ENCODE measurements around the gene HLF.

HLF gene

DNA sequence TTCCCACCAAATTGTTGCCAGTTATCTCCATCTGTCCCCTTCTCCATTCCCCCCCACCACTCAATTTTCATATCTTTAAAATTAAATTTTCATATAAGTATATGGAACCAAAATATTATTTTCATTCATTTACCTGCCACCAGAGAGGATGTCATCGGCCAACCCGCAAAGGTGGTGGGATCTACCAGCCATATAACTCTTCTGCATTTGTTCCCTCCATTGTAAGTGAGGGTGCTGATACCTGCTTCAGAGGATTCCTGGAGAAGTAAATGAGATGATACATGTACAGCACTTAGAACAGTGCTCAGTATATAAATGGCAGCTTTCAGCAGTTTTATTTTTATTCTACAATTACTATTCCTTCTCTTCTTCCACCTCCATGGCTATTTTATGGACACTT, 15.0 kb downstream of the HLF start:
- DNase-seq (ENCODE audit: insufficient read length, low spot score) (no peak), FAIRE-seq (no peak)
- no peak for TF ChIP-seq TAF1 (IDR thresholded peaks at IDR 0.05; ENCODE audit: low read depth, low read length)
- TF ChIP-seq POU2F2 (IDR thresholded peaks at IDR 0.05; ENCODE audit: low read depth, low read length), result no peak
- no peak for TF ChIP-seq SPI1 (IDR thresholded peaks at IDR 0.05; ENCODE audit: low read depth, low read length)
- no peak for TF ChIP-seq PAX5 (IDR thresholded peaks at IDR 0.05; ENCODE audit: insufficient read depth, low read length, severe bottlenecking)
- TF ChIP-seq POLR2A (IDR thresholded peaks at IDR 0.05; ENCODE audit: low read depth, low read length), result no peak
- no peak for TF ChIP-seq POLR2AphosphoS5 (IDR thresholded peaks at IDR 0.05; ENCODE audit: low read depth, low read length)

DNA sequence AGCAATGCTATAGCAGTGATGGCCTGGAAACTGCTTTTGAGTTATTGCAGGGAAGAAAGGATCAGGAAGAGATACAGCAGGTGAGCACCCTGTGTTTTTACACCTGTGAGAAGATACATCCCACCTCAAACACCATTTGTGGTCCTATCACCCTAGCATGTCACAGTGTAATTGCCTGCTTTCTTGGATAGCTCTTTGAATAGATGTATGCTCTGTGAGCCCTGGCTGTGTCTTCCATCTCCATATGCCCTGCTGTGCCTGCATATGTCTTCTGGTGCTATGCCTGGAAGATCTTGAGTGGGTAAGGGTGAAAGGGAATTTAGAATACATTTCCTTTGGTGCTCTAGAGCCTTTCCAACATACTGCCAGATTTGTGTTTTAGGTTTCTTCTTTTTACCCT, 15.5 kb downstream of the HLF start:
- FAIRE-seq, result peak; percentile 48
- no peak for DNase-seq (ENCODE audit: insufficient read length, low spot score)
- TF ChIP-seq POLR2A (IDR thresholded peaks at IDR 0.05; ENCODE audit: low read depth, low read length) (no peak), TAF1 (IDR thresholded peaks at IDR 0.05; ENCODE audit: low read depth, low read length) (no peak), SPI1 (IDR thresholded peaks at IDR 0.05; ENCODE audit: low read depth, low read length) (no peak), POLR2AphosphoS5 (IDR thresholded peaks at IDR 0.05; ENCODE audit: low read depth, low read length) (no peak)

DNA sequence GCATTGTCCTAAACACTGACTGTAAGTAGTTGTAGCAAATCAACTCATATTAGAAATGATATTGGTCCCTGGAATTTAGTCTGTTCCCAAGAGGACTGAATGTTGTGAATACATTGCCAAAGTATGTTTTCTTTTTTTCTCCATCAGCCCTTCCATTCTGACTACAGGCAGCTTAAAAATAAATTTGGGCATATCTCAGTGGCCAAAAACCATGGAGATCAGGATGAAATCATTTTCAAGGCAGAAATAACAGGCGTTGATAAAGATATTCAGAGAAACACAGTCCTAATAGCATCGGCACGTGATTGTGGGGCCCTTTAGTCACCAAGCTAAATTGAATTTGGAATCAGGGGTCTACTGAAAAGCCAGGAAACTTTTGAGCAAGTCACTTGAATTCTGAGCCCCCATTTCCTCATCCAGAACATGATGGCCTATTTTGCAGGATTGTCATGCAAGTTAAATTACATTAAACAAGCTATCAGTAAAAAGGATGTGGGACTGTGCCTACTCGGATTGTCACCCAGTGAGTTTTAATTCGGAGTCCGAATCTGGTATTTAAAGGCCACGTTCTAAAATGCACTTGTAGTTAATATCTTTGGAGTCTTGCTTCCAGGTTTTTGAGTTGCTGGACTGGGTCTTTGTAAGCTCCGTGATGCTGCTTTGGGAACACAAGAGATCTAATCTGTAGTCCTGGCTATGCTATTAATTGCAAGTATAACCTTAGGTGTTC, 17.1 kb downstream of the HLF start:
- no peak for FAIRE-seq
- TF ChIP-seq SPI1 (IDR thresholded peaks at IDR 0.05; ENCODE audit: low read depth, low read length) (no peak), POU2F2 (IDR thresholded peaks at IDR 0.05; ENCODE audit: low read depth, low read length) (no peak), POLR2AphosphoS5 (IDR thresholded peaks at IDR 0.05; ENCODE audit: low read depth, low read length) (no peak), PAX5 (IDR thresholded peaks at IDR 0.05; ENCODE audit: insufficient read depth, low read length, severe bottlenecking) (no peak), TAF1 (IDR thresholded peaks at IDR 0.05; ENCODE audit: low read depth, low read length) (no peak), POLR2A (IDR thresholded peaks at IDR 0.05; ENCODE audit: low read depth, low read length) (no peak)
- no peak for DNase-seq (ENCODE audit: insufficient read length, low spot score)

DNA sequence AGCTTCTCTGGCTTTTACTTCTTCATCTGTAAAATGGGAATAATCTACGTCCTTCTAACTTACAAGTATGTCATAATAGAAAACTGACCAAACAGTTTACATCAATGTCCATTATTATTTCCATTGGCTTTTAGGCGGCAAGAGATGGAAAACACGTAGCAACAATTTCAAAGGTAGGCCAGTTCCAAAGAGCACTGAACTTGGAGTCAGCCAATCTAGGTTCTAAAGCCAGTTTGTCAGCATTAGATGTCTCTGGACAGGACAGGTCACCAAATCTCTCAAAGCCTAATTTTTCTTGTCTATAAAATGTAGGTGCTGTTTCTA, 17.6 kb downstream of the HLF start:
- no peak for TF ChIP-seq TAF1 (IDR thresholded peaks at IDR 0.05; ENCODE audit: low read depth, low read length)
- TF ChIP-seq POLR2A (IDR thresholded peaks at IDR 0.05; ENCODE audit: low read depth, low read length), result no peak
- TF ChIP-seq POLR2AphosphoS5 (IDR thresholded peaks at IDR 0.05; ENCODE audit: low read depth, low read length), result no peak
- TF ChIP-seq PAX5 (IDR thresholded peaks at IDR 0.05; ENCODE audit: insufficient read depth, low read length, severe bottlenecking), result no peak
- no peak for TF ChIP-seq SPI1 (IDR thresholded peaks at IDR 0.05; ENCODE audit: low read depth, low read length)
- no peak for TF ChIP-seq POU2F2 (IDR thresholded peaks at IDR 0.05; ENCODE audit: low read depth, low read length)
- FAIRE-seq (no peak), DNase-seq (ENCODE audit: insufficient read length, low spot score) (no peak)

DNA sequence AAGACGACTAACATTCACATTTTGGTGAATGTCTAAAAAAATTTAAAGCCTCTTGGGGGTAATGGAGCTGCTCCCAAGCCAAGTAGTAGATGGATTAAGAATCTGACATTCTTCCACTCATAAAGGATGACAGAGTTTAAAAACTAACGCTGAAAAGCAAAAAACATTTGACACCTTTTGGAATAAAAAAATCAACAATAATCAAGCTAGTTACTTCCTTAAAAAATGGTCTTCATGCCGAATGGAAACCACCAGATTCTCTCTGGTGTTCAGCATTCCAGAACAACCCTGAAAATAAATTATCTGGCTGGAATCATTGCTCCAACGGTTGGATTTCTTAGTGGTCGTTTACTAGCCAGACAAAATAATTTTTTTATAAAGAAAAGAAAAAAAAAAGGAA, 18.0 kb downstream of the HLF start:
- DNase-seq (ENCODE audit: insufficient read length, low spot score) (no peak), FAIRE-seq (no peak)
- TF ChIP-seq TAF1 (IDR thresholded peaks at IDR 0.05; ENCODE audit: low read depth, low read length) (no peak), PAX5 (IDR thresholded peaks at IDR 0.05; ENCODE audit: insufficient read depth, low read length, severe bottlenecking) (no peak), POU2F2 (IDR thresholded peaks at IDR 0.05; ENCODE audit: low read depth, low read length) (no peak), POLR2AphosphoS5 (IDR thresholded peaks at IDR 0.05; ENCODE audit: low read depth, low read length) (no peak), SPI1 (IDR thresholded peaks at IDR 0.05; ENCODE audit: low read depth, low read length) (no peak), POLR2A (IDR thresholded peaks at IDR 0.05; ENCODE audit: low read depth, low read length) (no peak)

DNA sequence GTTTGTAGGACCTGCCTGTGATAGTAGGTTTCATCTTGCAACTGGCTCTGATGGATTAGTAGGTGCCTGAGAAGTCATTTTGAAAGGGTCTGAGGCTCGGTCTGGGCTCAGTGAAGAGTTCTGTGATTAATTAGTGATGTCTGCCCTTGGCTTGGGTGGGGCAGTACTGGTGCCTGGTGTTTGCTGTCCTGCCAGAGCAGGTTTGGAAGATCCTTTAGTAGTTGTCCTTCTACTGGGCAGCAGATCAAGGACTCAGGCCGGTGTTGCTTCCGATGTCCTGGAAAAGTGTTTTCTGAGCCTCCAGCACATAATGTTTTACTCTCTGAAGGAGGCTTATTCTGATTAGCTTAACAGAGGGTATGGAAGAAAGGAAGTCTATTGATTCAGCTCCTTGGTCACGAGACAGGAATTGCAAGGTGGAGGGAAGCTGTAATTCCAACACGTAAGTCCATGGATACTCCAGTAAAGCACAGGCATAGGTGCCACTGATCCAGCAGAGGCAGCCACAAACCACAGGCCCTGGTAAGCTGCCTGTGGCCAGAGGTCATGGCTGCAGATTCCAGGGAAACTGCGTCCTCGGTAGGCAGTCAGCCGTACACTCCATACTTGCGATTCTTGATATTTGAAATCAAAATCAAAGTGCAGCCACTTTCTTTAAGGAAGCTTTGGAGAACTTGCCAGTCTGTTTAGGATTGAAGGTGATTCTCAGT, 18.7 kb downstream of the HLF start:
- FAIRE-seq (no peak), DNase-seq (ENCODE audit: insufficient read length, low spot score) (no peak)
- TF ChIP-seq TAF1 (IDR thresholded peaks at IDR 0.05; ENCODE audit: low read depth, low read length) (no peak), PAX5 (IDR thresholded peaks at IDR 0.05; ENCODE audit: insufficient read depth, low read length, severe bottlenecking) (no peak), POLR2AphosphoS5 (IDR thresholded peaks at IDR 0.05; ENCODE audit: low read depth, low read length) (no peak), SPI1 (IDR thresholded peaks at IDR 0.05; ENCODE audit: low read depth, low read length) (no peak), POLR2A (IDR thresholded peaks at IDR 0.05; ENCODE audit: low read depth, low read length) (no peak), POU2F2 (IDR thresholded peaks at IDR 0.05; ENCODE audit: low read depth, low read length) (no peak)

DNA sequence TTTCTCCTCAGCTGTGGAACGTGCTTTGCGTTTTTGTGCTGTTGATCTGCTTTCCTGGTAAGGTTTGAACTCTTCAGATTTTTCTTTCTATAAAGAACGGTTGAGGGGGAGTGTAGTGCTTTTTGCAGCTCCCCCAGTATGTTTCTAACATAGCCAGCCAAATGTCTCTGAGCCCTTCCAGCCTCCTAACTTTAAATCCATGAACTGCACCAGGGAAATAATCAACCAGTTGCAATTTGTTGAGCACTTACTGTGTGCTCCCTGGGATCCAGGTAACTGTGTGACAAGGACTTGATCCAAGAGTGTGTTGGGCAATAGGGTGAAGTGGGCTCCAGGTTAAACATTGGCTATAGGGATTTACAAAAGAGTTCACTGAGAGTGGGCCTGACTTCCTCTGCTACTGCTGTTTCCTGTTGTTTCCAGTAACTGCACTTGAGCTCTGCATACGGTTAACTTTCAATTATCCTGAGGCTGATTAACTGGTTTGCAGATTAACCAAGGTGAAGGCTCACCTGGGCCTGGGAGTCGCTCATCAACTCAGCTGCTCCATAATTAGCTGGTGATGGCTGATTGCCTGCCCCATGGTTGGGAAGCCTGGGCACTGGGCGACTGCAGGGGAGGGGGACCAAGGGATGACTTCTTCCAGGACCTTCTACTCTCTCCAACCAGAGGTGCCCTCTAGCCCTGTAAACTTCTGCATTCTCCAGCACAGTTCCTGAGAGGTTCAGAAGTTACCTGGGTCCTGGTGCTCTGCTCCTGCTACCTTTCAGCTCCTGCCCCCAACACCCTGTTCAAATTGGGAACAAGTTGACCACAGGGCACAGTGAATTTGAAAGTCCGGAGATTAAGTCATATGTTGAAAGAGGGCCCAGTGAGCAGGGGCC, 19.5 kb downstream of the HLF start:
- FAIRE-seq (no peak), DNase-seq (ENCODE audit: insufficient read length, low spot score) (no peak)
- TF ChIP-seq SPI1 (IDR thresholded peaks at IDR 0.05; ENCODE audit: low read depth, low read length) (no peak), POLR2A (IDR thresholded peaks at IDR 0.05; ENCODE audit: low read depth, low read length) (no peak), TAF1 (IDR thresholded peaks at IDR 0.05; ENCODE audit: low read depth, low read length) (no peak), POU2F2 (IDR thresholded peaks at IDR 0.05; ENCODE audit: low read depth, low read length) (no peak), PAX5 (IDR thresholded peaks at IDR 0.05; ENCODE audit: insufficient read depth, low read length, severe bottlenecking) (no peak), POLR2AphosphoS5 (IDR thresholded peaks at IDR 0.05; ENCODE audit: low read depth, low read length) (no peak)

DNA sequence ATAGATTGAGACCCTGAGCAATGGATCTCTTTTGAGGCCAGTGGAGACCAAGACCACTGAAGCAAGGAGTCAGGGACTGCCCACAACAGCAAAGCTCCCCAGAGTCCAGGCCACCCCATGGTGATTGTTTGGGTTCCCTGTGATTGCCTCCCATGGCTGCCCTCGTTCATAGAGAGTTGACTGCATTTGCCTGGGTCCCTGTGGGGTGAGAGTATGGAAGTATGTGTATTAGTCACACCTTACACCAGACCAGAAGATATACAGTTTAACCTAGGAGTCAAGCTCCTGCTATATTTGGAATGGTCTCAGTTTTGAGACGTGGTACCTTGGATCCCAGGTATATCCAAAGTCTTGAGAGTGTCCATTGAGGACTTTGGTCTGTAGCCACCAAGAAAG, 20.2 kb downstream of the HLF start:
- FAIRE-seq (no peak), DNase-seq (ENCODE audit: insufficient read length, low spot score) (no peak)
- no peak for TF ChIP-seq POLR2AphosphoS5 (IDR thresholded peaks at IDR 0.05; ENCODE audit: low read depth, low read length)
- no peak for TF ChIP-seq POU2F2 (IDR thresholded peaks at IDR 0.05; ENCODE audit: low read depth, low read length)
- TF ChIP-seq SPI1 (IDR thresholded peaks at IDR 0.05; ENCODE audit: low read depth, low read length), result no peak
- no peak for TF ChIP-seq TAF1 (IDR thresholded peaks at IDR 0.05; ENCODE audit: low read depth, low read length)
- no peak for TF ChIP-seq PAX5 (IDR thresholded peaks at IDR 0.05; ENCODE audit: insufficient read depth, low read length, severe bottlenecking)
- no peak for TF ChIP-seq POLR2A (IDR thresholded peaks at IDR 0.05; ENCODE audit: low read depth, low read length)
